Activated T-cell treated with anti-CD3 and anti-CD28 coated beads for 24 hours (primary cell): ENCODE data around the gene DMPK.
"Not testable (repeated sequence)": the region's sequence is repeated elsewhere in the genome, so short reads cannot be mapped to it uniquely, and the experiment has no call there.

Experiments used
- DNase-seq: peaks from one replicate; pipeline ENCODE4 v3.0.0-alpha.2; 2020; ENCODE audit warnings: low read depth

The DMPK gene

GRCh38 chr19:45768655-45768983 is 13.7 kb downstream of the DMPK start:
- no peak for DNase-seq

DNA sequence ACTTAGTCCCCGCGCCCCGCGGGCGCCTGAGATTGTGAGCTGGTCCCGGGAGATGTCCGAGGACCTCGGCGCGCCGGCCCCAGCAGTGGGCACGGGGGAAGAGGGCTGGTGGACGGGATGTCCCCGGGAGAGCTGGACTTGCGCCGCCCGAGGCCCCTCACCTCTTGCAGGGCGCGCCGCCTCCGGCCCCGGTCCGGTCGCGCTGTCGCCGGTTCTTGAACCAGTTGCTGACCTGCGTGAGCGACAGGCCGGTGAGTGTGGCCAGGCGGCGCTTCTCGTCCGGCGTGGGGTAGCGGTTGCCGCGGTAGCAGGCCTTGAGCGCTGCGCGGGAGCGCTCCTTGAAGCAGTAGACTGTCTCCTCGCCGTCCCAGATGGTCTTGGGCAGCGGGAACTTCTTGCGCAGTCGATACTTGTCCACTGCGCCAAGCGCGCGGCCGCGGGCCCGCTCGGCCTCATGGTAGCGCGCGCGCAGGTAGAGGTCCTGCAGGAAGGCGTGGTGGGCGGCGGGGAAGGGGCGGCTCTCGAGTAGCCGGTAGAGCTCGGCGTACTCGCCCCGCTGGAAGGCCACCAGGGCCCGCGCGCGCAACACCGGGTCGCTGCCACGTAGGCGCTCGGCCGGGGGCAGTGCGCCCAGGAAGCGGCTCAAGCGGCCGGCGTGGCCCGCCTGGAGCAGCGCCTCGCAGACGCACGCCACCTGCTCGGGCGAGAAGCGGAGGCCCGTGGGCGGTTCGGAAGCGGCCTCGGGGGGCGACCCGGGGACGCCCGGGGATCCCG is 14.2 kb downstream of the DMPK start:
- no peak for DNase-seq

- DNase-seq = no peak
Observed at GRCh38 chr19:45767410-45767880, 14.8 kb downstream of the DMPK start.

DNA sequence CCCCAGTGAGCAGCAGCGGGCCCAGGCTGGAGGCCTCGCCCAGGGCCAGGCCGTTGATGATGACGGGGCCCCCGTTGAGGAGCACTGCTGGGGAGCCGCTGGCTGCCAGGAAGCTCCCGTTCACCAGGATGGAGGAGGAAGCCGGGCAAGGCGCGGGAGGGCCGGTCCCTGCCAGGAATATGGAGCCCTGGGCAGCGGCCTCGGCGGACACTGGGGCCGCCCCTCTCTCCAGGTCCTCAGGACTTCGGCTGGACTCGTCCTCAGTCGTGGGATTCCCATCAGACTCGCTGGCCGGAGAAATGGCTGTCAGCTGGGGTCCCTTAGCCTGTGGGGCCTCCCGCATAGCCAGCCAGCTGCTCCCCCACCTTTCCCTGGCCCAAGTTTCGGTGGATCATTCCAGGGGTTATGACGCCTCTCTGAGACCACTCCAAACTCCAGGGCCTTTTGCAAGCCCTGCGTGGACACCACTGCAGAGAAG is 15.4 kb downstream of the DMPK start:
- no peak for DNase-seq

- no peak for DNase-seq
Observed at GRCh38 chr19:45766296-45766868, 15.9 kb downstream of the DMPK start.

- no peak for DNase-seq
Observed at GRCh38 chr19:45765702-45766295, 16.5 kb downstream of the DMPK start.

GRCh38 chr19:45764945-45765701 is 17.2 kb downstream of the DMPK start:
- DNase-seq = no peak

GRCh38 chr19:45764475-45764874 is 17.8 kb downstream of the DMPK start:
- DNase-seq = no peak

DNA sequence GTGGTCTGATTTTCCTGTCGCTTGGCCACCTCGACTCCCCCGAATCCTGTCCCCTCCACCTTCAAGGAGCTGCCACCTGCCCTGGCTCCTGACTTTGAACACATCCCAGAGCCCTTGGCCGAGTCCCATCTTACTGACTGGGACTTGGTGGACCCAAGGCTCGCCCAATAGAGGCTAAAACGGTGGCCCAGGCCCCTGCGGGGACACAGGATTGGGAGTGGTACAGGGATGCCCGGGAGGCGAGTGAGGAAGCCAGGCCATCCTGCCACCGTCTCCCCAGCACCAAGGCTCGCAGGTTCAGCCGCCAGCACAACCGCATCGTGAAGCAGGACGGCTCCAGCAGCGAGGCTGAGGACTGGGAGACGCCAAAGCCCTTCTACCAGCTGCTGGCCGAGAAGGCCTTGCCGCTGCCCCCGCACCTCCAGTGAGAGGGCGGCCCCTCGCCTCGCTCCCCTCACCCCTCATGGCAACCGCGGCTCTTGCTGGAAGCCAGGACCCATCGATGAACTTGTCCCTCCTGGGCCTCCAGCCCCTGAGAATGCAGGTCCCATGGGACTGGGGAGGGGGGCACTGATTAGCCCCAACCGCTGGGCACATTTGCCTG is 18.5 kb downstream of the DMPK start:
- DNase-seq = no peak

GRCh38 chr19:45762870-45763631 is 19.2 kb downstream of the DMPK start:
- no peak for DNase-seq

DNA sequence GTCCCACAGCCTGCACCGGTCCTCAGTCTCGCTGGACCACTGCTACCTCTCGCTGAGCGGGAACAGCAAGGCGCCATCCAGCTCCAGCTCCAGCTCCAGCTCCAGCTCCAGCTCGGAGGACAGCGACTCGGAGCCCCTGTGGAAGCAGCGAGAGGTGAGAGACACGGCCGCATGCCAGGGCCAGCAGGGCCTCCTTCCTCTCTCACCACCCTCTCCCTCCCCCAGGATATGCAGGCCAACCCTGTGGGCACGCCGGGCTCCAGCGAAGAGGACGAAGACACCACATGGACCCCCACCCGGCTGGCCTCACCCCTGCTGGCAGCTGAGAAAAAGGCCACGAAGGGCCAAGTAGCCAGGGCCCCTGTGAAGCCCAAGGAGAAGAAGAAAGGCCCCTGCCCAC is 20.6 kb downstream of the DMPK start:
- no peak for DNase-seq

GRCh38 chr19:45758921-45759320 is 23.4 kb downstream of the DMPK start:
- DNase-seq = no peak

DNA sequence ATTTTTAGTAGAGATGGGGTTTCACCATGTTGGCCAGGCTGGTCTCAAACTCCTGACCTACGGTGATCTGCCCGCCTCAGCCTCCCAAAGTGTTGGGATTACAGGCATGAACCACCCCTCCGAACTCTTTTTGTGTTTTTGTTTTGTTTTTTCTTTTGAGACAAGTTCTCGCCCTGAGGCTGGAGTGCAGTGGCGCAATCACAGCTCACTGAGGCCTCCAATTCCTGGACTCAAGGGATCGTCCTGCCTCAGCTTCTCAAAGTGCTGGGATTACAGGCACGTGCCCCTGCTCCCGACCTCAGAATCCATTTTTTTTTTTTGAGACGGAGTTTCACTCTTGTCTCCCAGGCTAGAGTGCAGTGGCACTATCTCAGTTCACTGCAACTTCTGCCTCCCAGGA is 24.6 kb downstream of the DMPK start:
- DNase-seq = no peak

- no peak for DNase-seq
Observed at GRCh38 chr19:45754323-45754722, 28.0 kb downstream of the DMPK start.

- no peak for DNase-seq
Observed at GRCh38 chr19:45753548-45753947, 28.7 kb downstream of the DMPK start.

DNA sequence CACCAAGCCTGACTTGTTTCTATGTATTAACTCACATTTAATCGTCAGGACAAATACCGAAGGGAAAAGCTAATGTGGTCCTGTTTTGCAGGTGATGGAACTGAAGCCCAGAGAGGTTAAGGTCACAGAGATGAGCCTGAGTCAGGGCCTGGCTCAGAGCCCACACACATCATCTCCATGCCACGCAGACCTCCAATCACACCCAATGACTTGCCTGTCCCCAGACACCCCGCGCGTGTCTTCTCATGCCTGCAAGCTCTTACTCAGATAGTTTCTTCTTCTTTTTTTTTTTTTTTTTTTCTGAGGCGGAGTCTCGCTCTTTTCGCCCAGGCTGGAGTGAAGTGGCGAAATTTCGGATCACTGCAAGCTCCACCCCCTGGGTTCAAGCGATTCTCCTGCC is 29.7 kb downstream of the DMPK start:
- DNase-seq = no peak

DNA sequence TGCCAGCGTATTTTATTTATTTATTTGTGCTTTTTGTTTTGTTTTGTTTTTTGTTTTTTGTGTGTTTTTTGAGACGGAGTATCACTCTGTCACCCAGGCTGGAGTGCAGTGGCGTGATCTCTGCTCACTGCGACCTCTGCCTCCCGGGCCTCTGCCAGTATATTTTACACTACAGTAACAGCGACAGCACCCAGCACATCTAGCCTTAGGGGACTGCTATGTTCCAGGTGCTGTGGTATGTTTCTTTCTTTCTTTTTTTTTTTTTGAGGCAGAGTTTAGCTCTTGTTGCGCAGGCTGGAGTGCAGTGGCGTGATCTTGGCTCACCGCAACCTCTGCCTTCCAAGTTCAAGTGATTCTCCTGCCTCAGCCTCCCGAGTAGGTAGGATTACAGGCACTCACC is 30.8 kb downstream of the DMPK start:
- DNase-seq = not testable (repeated sequence)

DNA sequence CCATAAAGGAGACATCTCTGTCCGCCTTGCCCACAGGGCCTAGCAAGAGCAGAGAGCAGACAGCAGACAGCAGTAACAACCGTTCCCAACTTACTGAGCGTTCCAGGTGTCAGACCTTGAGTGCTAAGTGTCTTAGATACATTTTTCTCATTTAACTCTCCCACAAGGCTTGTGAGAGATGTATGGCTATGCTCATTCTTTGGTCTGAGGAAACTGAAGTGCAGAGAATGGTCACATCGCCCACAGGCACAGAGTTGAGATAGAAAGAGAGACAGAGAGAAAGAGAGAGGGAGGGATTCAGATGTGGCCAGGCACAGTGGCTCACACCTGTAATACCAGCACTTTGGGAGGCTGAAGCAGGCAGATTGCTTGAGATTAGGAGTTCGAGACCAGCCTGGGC is 34.8 kb downstream of the DMPK start:
- DNase-seq = no peak

DNA sequence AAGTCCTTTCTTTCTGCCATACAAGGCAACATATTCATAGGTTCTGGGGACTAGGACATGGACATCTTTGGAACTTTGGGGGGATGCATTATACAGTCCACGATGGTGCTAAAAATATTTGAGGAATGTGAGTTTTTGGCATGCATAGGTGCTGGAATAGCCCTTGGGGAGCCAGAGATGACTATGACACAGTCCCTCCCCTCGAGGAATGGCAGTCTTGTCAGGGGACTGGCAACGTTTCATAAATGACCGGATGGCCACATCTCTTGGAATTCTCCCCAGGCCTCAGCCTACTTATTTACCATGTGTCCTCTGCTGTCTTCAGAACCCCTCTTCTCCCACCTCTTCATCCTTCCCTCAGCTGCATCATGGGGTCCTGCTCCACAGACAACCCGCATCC is 35.4 kb downstream of the DMPK start:
- no peak for DNase-seq

GRCh38 chr19:45745606-45746005 is 36.7 kb downstream of the DMPK start:
- no peak for DNase-seq

DNA sequence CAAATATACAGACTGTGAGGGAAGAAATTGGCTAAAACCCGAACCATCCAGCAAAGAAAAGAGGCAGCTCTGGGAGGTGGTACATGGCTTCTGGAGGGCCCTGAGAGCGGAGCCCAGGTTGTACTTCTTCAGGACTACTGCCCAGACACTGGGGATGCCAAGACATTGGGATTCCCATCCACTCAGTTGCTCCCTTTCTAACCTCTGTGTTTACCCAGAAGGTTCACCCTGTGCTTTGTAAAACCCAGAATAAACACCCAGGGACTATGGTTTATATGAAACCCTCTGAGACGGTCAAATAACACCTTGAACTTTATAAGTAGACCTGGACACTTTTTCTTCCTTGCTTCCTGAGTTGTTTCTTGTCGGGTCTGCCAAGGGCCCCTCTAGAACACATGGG is 39.3 kb downstream of the DMPK start:
- DNase-seq = no peak
